Measurements from ENCODE around the gene ZNF497.

Gene ZNF497

GRCh38 chr19:58356766-58357480 is 5.6 kb downstream of the ZNF497 start:
- no peak overlapping the region for H3K27ac ChIP-seq
- no peak for TF ChIP-seq CTCF (conservative IDR thresholded peaks at IDR 0.05)

GRCh38 chr19:58355908-58356765 is 6.4 kb downstream of the ZNF497 start:
- no peak overlapping the region for H3K27ac ChIP-seq
- no peak for TF ChIP-seq CTCF (conservative IDR thresholded peaks at IDR 0.05)

GRCh38 chr19:58355215-58355796 is 7.2 kb downstream of the ZNF497 start:
- TF ChIP-seq CTCF (conservative IDR thresholded peaks at IDR 0.05), result no peak
- no peak overlapping the region for H3K27ac ChIP-seq

- no peak overlapping the region for H3K27ac ChIP-seq
- no peak for TF ChIP-seq CTCF (conservative IDR thresholded peaks at IDR 0.05)
Measured at GRCh38 chr19:58354478-58355030, 8.0 kb downstream of the ZNF497 start.

GRCh38 chr19:58353717-58354477 is 8.7 kb downstream of the ZNF497 start:
- H3K27ac ChIP-seq, result no peak overlapping the region
- TF ChIP-seq CTCF (conservative IDR thresholded peaks at IDR 0.05), result no peak

- no peak for TF ChIP-seq CTCF (conservative IDR thresholded peaks at IDR 0.05)
- no peak within 1 kb of the TSS for H3K27ac ChIP-seq
Measured at GRCh38 chr19:58352760-58353671, 9.5 kb downstream of the ZNF497 start, which contains the start of gene A1BG. TSS of gene A1BG (minus strand) at chr19:58353492. CDS start at chr19:58353437, 55 bp downstream.
